Neural cell (in vitro differentiated cells): ENCODE measurements around the gene TMA7B. TPM values are rescaled to one million over a fixed set of nuclear protein-coding genes. Genes with fewer than 3 reads are reported as not detected.

Experiments
- H2AFZ ChIP-seq: fragments of 200-600, 300-800 bp; sonication (generic), shearing (Covaris generic); 2 replicates; pipeline ENCODE4 v1.6.0; 2014; ENCODE audit warnings: low read depth, mild to moderate bottlenecking, antibody characterized with exemption, low read length, moderate library complexity
- H3F3A ChIP-seq: fragments of 200-600 bp; shearing (Covaris generic); 2 replicates; pipeline ENCODE4 v1.6.1; 2016; ENCODE audit warnings: mild to moderate bottlenecking, moderate library complexity, mixed read lengths, antibody characterized with exemption, low read length; ENCODE audit not compliant: insufficient read depth, poor library complexity, severe bottlenecking
- H3K27ac ChIP-seq: fragments of 200-600, 300-800 bp; sonication (generic), shearing (Covaris generic); 2 replicates; pipeline ENCODE4 v1.5.1; 2014; ENCODE audit warnings: mild to moderate bottlenecking, low read length, moderate library complexity
- H3K27me3 ChIP-seq: fragments of 300-800, 200-600 bp; sonication (generic), shearing (Covaris generic); 2 replicates; pipeline ENCODE4 v1.6.0; 2014; ENCODE audit warnings: mild to moderate bottlenecking, low read depth, low read length, moderate library complexity; ENCODE audit not compliant: insufficient read depth
- H3K36me3 ChIP-seq: fragments of 300-800, 200-600 bp; sonication (generic), shearing (Covaris generic); 2 replicates; pipeline ENCODE4 v1.5.1; 2014; ENCODE audit warnings: mild to moderate bottlenecking, antibody characterized with exemption, low read length, moderate library complexity; ENCODE audit not compliant: insufficient read depth
- H3K4me2 ChIP-seq: fragments of 300-800, 200-600 bp; sonication (generic), shearing (Covaris generic); 2 replicates; pipeline ENCODE4 v1.6.0; 2014; ENCODE audit warnings: mild to moderate bottlenecking, low read length
- H3K4me3 ChIP-seq: fragments of 300-800, 200-600 bp; sonication (generic), shearing (Covaris generic); 2 replicates; pipeline ENCODE4 v1.5.1; 2014; ENCODE audit warnings: mild to moderate bottlenecking, low read length, moderate library complexity
- H3K79me2 ChIP-seq: fragments of 200-600 bp; shearing (Covaris generic); replicated peaks from 2 replicates; pipeline ENCODE4 v1.6.0; 2014; ENCODE audit warnings: mild to moderate bottlenecking, low read length, moderate library complexity; ENCODE audit not compliant: insufficient read depth
- H3K9ac ChIP-seq: fragments of 300-800, 200-600 bp; sonication (generic), shearing (Covaris generic); 2 replicates; pipeline ENCODE4 v1.6.1; 2016; ENCODE audit warnings: mild to moderate bottlenecking, low read length, mixed read lengths
- H3K9me2 ChIP-seq: fragments of 200-600 bp; shearing (Covaris generic); 2 replicates; pipeline ENCODE4 v1.6.1; 2016; ENCODE audit warnings: mild to moderate bottlenecking, low read length, mixed read lengths; ENCODE audit not compliant: insufficient read depth
- H3K9me3 ChIP-seq: fragments of 200-600, 300-800 bp; sonication (generic), shearing (Covaris generic); 2 replicates; pipeline ENCODE4 v1.6.1; 2016; ENCODE audit warnings: mild to moderate bottlenecking, mixed run types, low read length, moderate library complexity, mixed read lengths
- H4K20me1 ChIP-seq: fragments of 200-600 bp; shearing (Covaris generic); 2 replicates; pipeline ENCODE4 v1.6.1; 2016; ENCODE audit warnings: mild to moderate bottlenecking, mixed run types; ENCODE audit not compliant: insufficient read depth
- CTCF ChIP-seq: fragments of 450-650 bp; IDR thresholded peaks from 2 replicates; pipeline ENCODE4 v1.5.1; 2014; ENCODE audit warnings: antibody characterized with exemption, mild to moderate bottlenecking, moderate library complexity; ENCODE audit not compliant: poor library complexity, severe bottlenecking
- EP300 ChIP-seq: fragments of 450-650 bp; conservative IDR thresholded peaks from 2 replicates; pipeline ENCODE4 v1.6.1; 2014; ENCODE audit warnings: antibody characterized with exemption, mild to moderate bottlenecking, moderate library complexity; ENCODE audit not compliant: poor library complexity, severe bottlenecking
- EZH2 ChIP-seq: fragments of 200-600, 300-800 bp; shearing (Covaris generic), sonication (generic); IDR thresholded peaks from 2 replicates; pipeline ENCODE4 v1.6.1; 2014; ENCODE audit warnings: antibody characterized with exemption, low read length, borderline replicate concordance, mild to moderate bottlenecking; ENCODE audit not compliant: insufficient read depth, poor library complexity, severe bottlenecking
- MXI1 ChIP-seq: fragments of 450-650 bp; conservative IDR thresholded peaks from 2 replicates; pipeline ENCODE4 v1.6.1; 2014; ENCODE audit warnings: antibody characterized with exemption, mild to moderate bottlenecking; ENCODE audit not compliant: poor library complexity, severe bottlenecking
- POLR2AphosphoS5 ChIP-seq: IDR thresholded peaks from 2 replicates; pipeline ENCODE4 v1.6.1; 2012
- RAD21 ChIP-seq: fragments of 450-650 bp; conservative IDR thresholded peaks from 2 replicates; pipeline ENCODE4 v1.6.1; 2014; ENCODE audit warnings: antibody characterized with exemption, mild to moderate bottlenecking, moderate library complexity
- REST ChIP-seq: IDR thresholded peaks from 2 replicates; pipeline ENCODE4 v1.6.1; 2012; ENCODE audit warnings: borderline replicate concordance
- SMC3 ChIP-seq: fragments of 450-650 bp; conservative IDR thresholded peaks from 2 replicates; pipeline ENCODE4 v1.6.1; 2014; ENCODE audit warnings: antibody characterized with exemption, mild to moderate bottlenecking, moderate library complexity; ENCODE audit not compliant: poor library complexity
- TAF1 ChIP-seq: IDR thresholded peaks from 2 replicates; pipeline ENCODE4 v1.6.1; 2012; ENCODE audit warnings: low read depth
- polyA plus RNA-seq: library from polyadenylated mRNA; depleted of rRNA; stranded (reverse); fragments of >200 nt; gene quantifications from 2 replicates; pipeline ENCODE4 v1.2.3, GENCODE V29; 2014

TMA7B gene
- polyA plus RNA-seq, 1 donor from 2014 or later = not detected

DNA sequence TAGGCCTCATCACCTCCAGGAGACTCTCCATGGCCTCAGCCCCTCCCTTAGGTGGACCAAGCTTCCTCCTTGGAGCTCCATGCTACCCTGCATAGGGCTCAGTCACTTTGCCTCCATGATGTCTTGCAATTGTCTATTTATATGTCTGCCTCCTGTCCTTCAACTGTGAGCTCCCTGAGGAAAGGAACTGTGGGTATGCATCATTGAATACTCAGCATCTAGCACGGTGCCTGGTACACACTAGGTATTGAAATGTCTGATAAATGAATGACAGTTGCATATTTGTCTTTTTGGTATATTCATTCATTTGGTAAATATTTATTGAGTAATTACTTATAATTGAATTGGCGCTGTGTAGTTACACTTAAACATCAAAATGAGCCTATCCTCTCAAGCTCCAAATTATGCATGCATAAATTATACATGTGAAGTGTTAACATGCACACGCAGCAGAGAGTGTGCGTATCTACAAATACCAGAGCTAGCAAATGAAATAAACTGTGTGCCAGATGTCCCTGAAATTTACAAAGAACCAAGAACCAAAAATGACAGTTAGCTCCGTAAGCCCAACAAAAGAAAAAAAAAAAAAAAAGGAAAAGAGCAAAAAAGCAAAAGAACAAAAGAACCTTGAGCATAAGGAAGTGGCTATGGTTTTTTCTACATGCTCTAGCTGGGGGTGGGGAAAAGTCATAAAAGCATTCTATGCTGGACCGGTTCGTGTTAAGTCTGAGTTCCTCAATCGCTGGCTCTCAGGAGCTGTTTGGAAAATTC, 34.1 kb upstream of the TMA7B start:
- Histone ChIP-seq H3K9ac (no peak overlapping the region), H3K27me3 (no peaks in the 10 kb centered on the region), H3K4me2 (no peak overlapping the region), H3F3A (no peaks in the 10 kb centered on the region), H2AFZ (no peak overlapping the region), H3K9me3 (no peaks in the 10 kb centered on the region), H4K20me1 (no peaks in the 10 kb centered on the region), H3K27ac (no peak overlapping the region), H3K9me2 (no peaks in the 10 kb centered on the region), H3K79me2 (no peaks in the 10 kb centered on the region), H3K4me3 (no peak overlapping the region), H3K36me3 (no peaks in the 10 kb centered on the region)
- TF ChIP-seq EP300 = no peak
- TF ChIP-seq SMC3 = no peak
- TF ChIP-seq MXI1 = no peak
- no peak for TF ChIP-seq REST
- no peak for TF ChIP-seq RAD21
- no peak for TF ChIP-seq TAF1
- no peak for TF ChIP-seq CTCF
- TF ChIP-seq EZH2 = no peak
- TF ChIP-seq POLR2AphosphoS5 = no peak

DNA sequence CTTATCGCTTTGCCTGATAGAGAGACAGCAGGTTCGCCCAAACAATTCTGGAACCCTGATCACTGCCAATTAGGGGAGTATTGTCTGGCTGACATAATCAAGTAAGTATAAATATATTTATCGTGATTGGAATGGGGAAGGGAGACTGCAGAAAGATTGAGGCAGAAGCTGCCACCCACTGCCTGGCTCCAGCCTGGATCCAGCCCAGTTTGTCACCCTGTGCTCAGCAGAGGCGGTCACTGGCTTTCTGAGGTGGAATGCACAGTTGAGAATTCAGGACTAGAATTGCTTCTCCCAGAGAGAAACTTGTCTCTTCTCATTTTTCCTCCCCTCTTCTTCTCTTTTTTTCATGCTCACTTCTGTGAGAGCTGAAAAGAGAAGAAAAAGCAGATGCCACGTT, 33.4 kb upstream of the TMA7B start:
- H3F3A ChIP-seq = no peaks in the 10 kb centered on the region
- H3K9ac ChIP-seq = no peak overlapping the region
- H3K4me2 ChIP-seq = no peak overlapping the region
- no peak for TF ChIP-seq REST
- no peak for TF ChIP-seq EZH2
- no peak for TF ChIP-seq RAD21
- TF ChIP-seq SMC3 = no peak
- TF ChIP-seq EP300 = no peak
- no peak for TF ChIP-seq POLR2AphosphoS5
- no peak for TF ChIP-seq TAF1
- TF ChIP-seq CTCF = no peak
- no peak for TF ChIP-seq MXI1
- no peaks in the 10 kb centered on the region for H3K27me3 ChIP-seq
- no peaks in the 10 kb centered on the region for H4K20me1 ChIP-seq
- no peak overlapping the region for H3K27ac ChIP-seq
- H3K9me2 ChIP-seq = no peaks in the 10 kb centered on the region
- no peaks in the 10 kb centered on the region for H3K36me3 ChIP-seq
- no peaks in the 10 kb centered on the region for H3K79me2 ChIP-seq
- no peaks in the 10 kb centered on the region for H3K9me3 ChIP-seq
- H3K4me3 ChIP-seq = no peak overlapping the region
- no peak overlapping the region for H2AFZ ChIP-seq
